Measurements from ENCODE around the gene ARHGAP42.

The ARHGAP42 gene

DNA sequence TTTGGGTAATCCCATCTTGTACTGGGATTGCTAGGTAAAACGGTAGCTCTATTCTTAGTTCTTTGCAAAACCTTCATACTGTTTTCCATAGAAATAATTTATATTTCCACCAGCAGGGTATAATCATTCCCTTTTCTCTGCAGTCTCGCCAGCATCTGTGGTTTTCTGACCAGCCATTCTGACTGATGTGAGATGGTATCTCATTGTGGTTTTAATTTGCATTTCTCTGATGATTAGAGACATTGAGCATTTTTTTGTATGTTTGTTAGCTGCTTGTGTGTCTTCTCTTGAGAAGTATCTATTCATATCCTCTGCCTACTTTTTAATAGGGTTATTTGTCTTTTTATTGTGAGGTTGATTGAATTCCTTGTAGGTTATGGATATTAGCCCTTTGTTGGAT, 221.7 kb downstream of the ARHGAP42 start:
- Histone ChIP-seq H3K9me3 (ENCODE audit: insufficient read depth, low read length) (no peaks in the 10 kb centered on the region), H4K20me1 (ENCODE audit: low read depth, low read length) (no peaks in the 10 kb centered on the region), H3K79me2 (ENCODE audit: insufficient read depth, low read length) (no peaks in the 10 kb centered on the region), H3K36me3 (ENCODE audit: low read length) (no peaks in the 10 kb centered on the region), H3K27me3 (ENCODE audit: low read length) (no peaks in the 10 kb centered on the region), H3F3A (ENCODE audit: insufficient read depth) (no peaks in the 10 kb centered on the region), H3K4me2 (ENCODE audit: low read depth, low read length, poor library complexity, severe bottlenecking) (no peak overlapping the region), H3K9ac (ENCODE audit: low read length) (no peak overlapping the region), H3K4me3 (ENCODE audit: insufficient read depth, low read length, poor library complexity, severe bottlenecking) (no peak overlapping the region), H3K27ac (ENCODE audit: low read depth, low read length) (no peak overlapping the region), H2AFZ (ENCODE audit: low read depth, low read length, severe bottlenecking) (no peak overlapping the region), H3K9me2 (replicated peaks; ENCODE audit: insufficient read depth, low read length) (no peaks in the 10 kb centered on the region)
- TF ChIP-seq EZH2phosphoT487 (conservative IDR thresholded peaks at IDR 0.05; ENCODE audit: low read length) (no peak), CTCF (IDR thresholded peaks at IDR 0.05; ENCODE audit: insufficient read depth, low read length, poor library complexity, severe bottlenecking) (no peak)

GRCh38 chr11:100910808-100911207, 223.7 kb downstream of the ARHGAP42 start:
- no peaks in the 10 kb centered on the region for H3K36me3 ChIP-seq (ENCODE audit: low read length)
- H2AFZ ChIP-seq (ENCODE audit: low read depth, low read length, severe bottlenecking) = no peak overlapping the region
- H3K9me2 ChIP-seq (replicated peaks; ENCODE audit: insufficient read depth, low read length) = no peaks in the 10 kb centered on the region
- no peaks in the 10 kb centered on the region for H3F3A ChIP-seq (ENCODE audit: insufficient read depth)
- no peak overlapping the region for H3K9ac ChIP-seq (ENCODE audit: low read length)
- H3K79me2 ChIP-seq (ENCODE audit: insufficient read depth, low read length) = no peaks in the 10 kb centered on the region
- no peaks in the 10 kb centered on the region for H4K20me1 ChIP-seq (ENCODE audit: low read depth, low read length)
- H3K9me3 ChIP-seq (ENCODE audit: insufficient read depth, low read length) = no peaks in the 10 kb centered on the region
- TF ChIP-seq CTCF (IDR thresholded peaks at IDR 0.05; ENCODE audit: insufficient read depth, low read length, poor library complexity, severe bottlenecking) (no peak), EZH2phosphoT487 (conservative IDR thresholded peaks at IDR 0.05; ENCODE audit: low read length) (no peak)
- no peaks in the 10 kb centered on the region for H3K27me3 ChIP-seq (ENCODE audit: low read length)
- no peak overlapping the region for H3K4me3 ChIP-seq (ENCODE audit: insufficient read depth, low read length, poor library complexity, severe bottlenecking)
- H3K27ac ChIP-seq (ENCODE audit: low read depth, low read length) = no peak overlapping the region
- H3K4me2 ChIP-seq (ENCODE audit: low read depth, low read length, poor library complexity, severe bottlenecking) = no peak overlapping the region

DNA sequence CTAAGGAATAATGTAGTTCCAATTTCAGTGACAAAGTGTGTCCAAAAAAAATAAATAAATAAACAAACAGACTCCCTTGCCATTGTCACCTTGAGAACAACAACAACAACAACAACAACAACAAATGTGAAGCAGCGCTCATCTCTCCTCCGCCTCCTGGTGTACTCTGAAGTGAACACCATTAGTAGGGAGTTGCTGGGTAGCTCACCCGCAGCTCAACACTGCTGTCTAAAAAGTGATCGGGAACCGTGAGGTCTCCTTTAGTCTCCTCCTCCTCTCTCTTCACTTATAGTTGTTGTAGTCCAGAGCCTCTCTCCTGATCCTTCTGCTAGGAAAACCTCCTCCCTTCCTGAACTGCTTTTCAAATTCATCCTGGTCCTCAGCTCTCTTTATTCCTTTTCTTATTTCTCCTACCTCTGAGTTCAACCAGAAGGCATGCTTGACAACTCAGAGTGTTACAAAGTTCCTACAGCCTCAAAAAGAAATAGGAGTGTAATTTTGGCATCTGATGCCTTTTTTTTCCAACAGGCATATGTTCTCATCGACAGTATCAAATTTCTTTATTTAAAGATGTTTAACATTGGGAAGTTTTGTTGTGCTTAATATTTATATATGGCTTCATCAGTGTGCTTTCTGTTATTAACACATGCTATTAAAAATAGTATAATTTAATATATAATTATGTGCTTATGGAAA, 227.5 kb downstream of the ARHGAP42 start:
- H2AFZ ChIP-seq (ENCODE audit: low read depth, low read length, severe bottlenecking) = no peak overlapping the region
- H3K9ac ChIP-seq (ENCODE audit: low read length) = no peak overlapping the region
- H4K20me1 ChIP-seq (ENCODE audit: low read depth, low read length) = no peaks in the 10 kb centered on the region
- no peaks in the 10 kb centered on the region for H3K9me2 ChIP-seq (replicated peaks; ENCODE audit: insufficient read depth, low read length)
- H3K27me3 ChIP-seq (ENCODE audit: low read length) = no peaks in the 10 kb centered on the region
- H3K4me3 ChIP-seq (ENCODE audit: insufficient read depth, low read length, poor library complexity, severe bottlenecking) = no peak overlapping the region
- H3K79me2 ChIP-seq (ENCODE audit: insufficient read depth, low read length) = no peaks in the 10 kb centered on the region
- TF ChIP-seq CTCF (IDR thresholded peaks at IDR 0.05; ENCODE audit: insufficient read depth, low read length, poor library complexity, severe bottlenecking) = no peak
- TF ChIP-seq EZH2phosphoT487 (conservative IDR thresholded peaks at IDR 0.05; ENCODE audit: low read length) = no peak
- no peak overlapping the region for H3K27ac ChIP-seq (ENCODE audit: low read depth, low read length)
- no peaks in the 10 kb centered on the region for H3K9me3 ChIP-seq (ENCODE audit: insufficient read depth, low read length)
- H3F3A ChIP-seq (ENCODE audit: insufficient read depth) = no peaks in the 10 kb centered on the region
- H3K4me2 ChIP-seq (ENCODE audit: low read depth, low read length, poor library complexity, severe bottlenecking) = no peak overlapping the region
- H3K36me3 ChIP-seq (ENCODE audit: low read length) = no peaks in the 10 kb centered on the region

Data from SU-DHL-6 (cell line).